ENCODE results near the gene HMGCS1. TPM values are rescaled to one million over a fixed set of nuclear protein-coding genes. Genes with fewer than 3 reads are reported as not detected.

Gene HMGCS1
- total and polyA plus RNA-seq, 2 of the 8 experiments (the other 6 are each of a cell fraction or from before 2014, with no cell fraction given): 63.6 to 236 TPM

DNA sequence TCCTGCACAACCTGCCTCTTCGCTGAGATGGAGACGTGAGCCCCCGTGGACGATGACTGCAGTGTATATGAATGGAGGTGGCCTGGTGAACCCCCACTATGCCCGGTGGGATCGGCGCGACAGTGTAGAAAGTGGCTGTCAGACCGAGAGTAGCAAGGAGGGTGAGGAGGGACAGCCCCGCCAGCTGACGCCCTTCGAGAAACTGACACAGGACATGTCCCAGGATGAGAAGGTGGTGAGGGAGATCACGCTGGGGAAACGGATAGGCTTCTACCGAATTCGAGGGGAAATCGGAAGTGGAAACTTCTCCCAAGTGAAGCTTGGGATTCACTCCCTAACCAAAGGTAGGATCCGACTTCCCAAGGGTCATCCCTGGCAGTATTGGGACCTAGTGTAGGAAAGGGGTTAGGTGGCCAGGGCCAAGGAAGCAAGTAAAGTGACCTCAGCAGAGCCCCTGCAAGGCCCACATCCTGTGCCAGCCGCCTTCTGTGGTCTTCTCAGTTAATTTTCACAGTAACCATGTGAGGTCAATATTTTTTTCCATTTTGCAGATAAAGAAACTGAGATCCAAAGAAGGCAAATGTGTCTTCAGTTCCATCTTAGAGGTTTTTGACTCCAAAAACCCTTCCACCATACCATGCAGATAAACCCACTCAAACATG lies 67.4 kb downstream of the HMGCS1 start:
- Histone ChIP-seq H2AK5ac (ENCODE audit: low read depth, low read length) (no peak overlapping the region), H3K36me3 (ENCODE audit: control insufficient read depth in 2 of 4, insufficient read depth in 4 of 4, low read length in 3 of 4) (no peaks in the 10 kb centered on the region), H3K9me3 (ENCODE audit: insufficient read depth in 2 of 2, low read depth in 1 of 2, low read length in 1 of 2) (no peaks in the 10 kb centered on the region), H4K91ac (replicated peaks; ENCODE audit: insufficient read length, low read length) (no peak overlapping the region), H3K18ac (ENCODE audit: extremely low read depth, low read length) (no peak overlapping the region), H3K9ac (replicated peaks in 1 of 4; ENCODE audit: extremely low read depth in 1 of 4, low read depth in 3 of 4, low read length in 3 of 4) (no peak overlapping the region), H3K56ac (replicated peaks; ENCODE audit: insufficient read length, low read depth, low read length) (no peak overlapping the region), H2BK20ac (ENCODE audit: low read length) (no peak overlapping the region), H3K79me1 (ENCODE audit: low read depth, low read length) (no peaks in the 10 kb centered on the region), H3K14ac (ENCODE audit: insufficient read length) (no peak overlapping the region), H3K4ac (replicated peaks; ENCODE audit: insufficient read length, low read depth, low read length) (no peak overlapping the region), H3K4me2 (ENCODE audit: insufficient read depth in 1 of 2, low read depth in 2 of 2, low read length in 2 of 2) (no peak overlapping the region), H3K23me2 (ENCODE audit: low read depth, low read length) (no peaks in the 10 kb centered on the region), H3K27me3 (replicated peaks in 1 of 4; ENCODE audit: control insufficient read depth in 3 of 4, extremely low read depth in 1 of 4, insufficient read depth in 3 of 4, low read length in 3 of 4) (no peaks in the 10 kb centered on the region), H3K79me2 (ENCODE audit: control insufficient read depth in 1 of 2, insufficient read depth in 2 of 2, low read length in 2 of 2) (no peaks in the 10 kb centered on the region), H2BK120ac (replicated peaks; ENCODE audit: low read depth, low read length) (no peak overlapping the region), H4K8ac (ENCODE audit: extremely low read depth, insufficient read depth, low read length) (no peak overlapping the region), H3K4me1 (replicated peaks in 1 of 4; ENCODE audit: control insufficient read depth in 3 of 4, insufficient read depth in 4 of 4, low read length in 3 of 4) (no peaks in the 10 kb centered on the region), H3K23ac (ENCODE audit: insufficient read length) (no peak overlapping the region), H2BK15ac (ENCODE audit: low read length) (no peak overlapping the region), H4K5ac (ENCODE audit: insufficient read length, low read depth, low read length) (no peak overlapping the region), H3K27ac (ENCODE audit: low read depth, low read length) (no peak overlapping the region), H2BK5ac (ENCODE audit: low read depth, low read length) (no peak overlapping the region), H2AFZ (ENCODE audit: low read length) (peak overlapping the region; percentile 65; the same call in 1 of the 2 replicates), H2BK12ac (ENCODE audit: low read depth, low read length) (no peak overlapping the region), H4K20me1 (replicated peaks in 1 of 2; ENCODE audit: control insufficient read depth in 1 of 2, insufficient read depth in 2 of 2, low read length in 2 of 2) (no peaks in the 10 kb centered on the region), H3K4me3 (ENCODE audit: extremely low read depth in 1 of 4, insufficient read depth in 2 of 4, low read depth in 3 of 4, low read length in 4 of 4) (no peak overlapping the region)
- no peak for DNase-seq (ENCODE audit: low read depth in 1 of 2, low spot score in 2 of 2)
- CTCF ChIA-PET (ENCODE audit: partially characterized antibody): interaction anchor here (0.6 to 2.2 kb wide), 4 partner anchors 10 to 144 kb away, joined by 3 to 6 read pairs (median 3); no protein-coding TSS in a partner anchor
- 93% methylated on average over 19 of the region's 19 CpGs; no CpG with 5 or more reads in 1 of the 2 experiments for WGBS, 2 experiments (ENCODE audit: extremely low coverage in 1 of 2, insufficient coverage in 1 of 2, insufficient read length in 1 of 2, insufficient replicate concordance in 2 of 2, low coverage in 1 of 2, low lambda C conversion rate in 2 of 2, missing lambda C conversion rate in 1 of 2)
- no peak for FAIRE-seq
- POLR2A ChIA-PET (ENCODE audit: partially characterized antibody): no interaction called here
- TF ChIP-seq, protein P1, sequence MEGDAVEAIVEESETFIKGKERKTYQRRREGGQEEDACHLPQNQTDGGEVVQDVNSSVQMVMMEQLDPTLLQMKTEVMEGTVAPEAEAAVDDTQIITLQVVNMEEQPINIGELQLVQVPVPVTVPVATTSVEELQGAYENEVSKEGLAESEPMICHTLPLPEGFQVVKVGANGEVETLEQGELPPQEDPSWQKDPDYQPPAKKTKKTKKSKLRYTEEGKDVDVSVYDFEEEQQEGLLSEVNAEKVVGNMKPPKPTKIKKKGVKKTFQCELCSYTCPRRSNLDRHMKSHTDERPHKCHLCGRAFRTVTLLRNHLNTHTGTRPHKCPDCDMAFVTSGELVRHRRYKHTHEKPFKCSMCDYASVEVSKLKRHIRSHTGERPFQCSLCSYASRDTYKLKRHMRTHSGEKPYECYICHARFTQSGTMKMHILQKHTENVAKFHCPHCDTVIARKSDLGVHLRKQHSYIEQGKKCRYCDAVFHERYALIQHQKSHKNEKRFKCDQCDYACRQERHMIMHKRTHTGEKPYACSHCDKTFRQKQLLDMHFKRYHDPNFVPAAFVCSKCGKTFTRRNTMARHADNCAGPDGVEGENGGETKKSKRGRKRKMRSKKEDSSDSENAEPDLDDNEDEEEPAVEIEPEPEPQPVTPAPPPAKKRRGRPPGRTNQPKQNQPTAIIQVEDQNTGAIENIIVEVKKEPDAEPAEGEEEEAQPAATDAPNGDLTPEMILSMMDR (IDR thresholded peaks at IDR 0.05; ENCODE audit: control extremely low read depth in 1 of 3, insufficient read depth in 1 of 3, low read depth in 1 of 3, low read length in 3 of 3): no peak
- TF ChIP-seq, protein P2, sequence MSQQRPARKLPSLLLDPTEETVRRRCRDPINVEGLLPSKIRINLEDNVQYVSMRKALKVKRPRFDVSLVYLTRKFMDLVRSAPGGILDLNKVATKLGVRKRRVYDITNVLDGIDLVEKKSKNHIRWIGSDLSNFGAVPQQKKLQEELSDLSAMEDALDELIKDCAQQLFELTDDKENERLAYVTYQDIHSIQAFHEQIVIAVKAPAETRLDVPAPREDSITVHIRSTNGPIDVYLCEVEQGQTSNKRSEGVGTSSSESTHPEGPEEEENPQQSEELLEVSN (IDR thresholded peaks at IDR 0.05): no peak
- TF ChIP-seq FOSL1 (IDR thresholded peaks at IDR 0.05; ENCODE audit: insufficient read depth, low read depth, low read length) (no peak), TCF12 (IDR thresholded peaks at IDR 0.05; ENCODE audit: low read depth, low read length) (no peak), CEBPB (IDR thresholded peaks at IDR 0.05; ENCODE audit: low read depth, low read length) (no peak), JUND (IDR thresholded peaks at IDR 0.05; ENCODE audit: low read length) (no peak), KDM1A (IDR thresholded peaks at IDR 0.05; ENCODE audit: borderline replicate concordance, low read length) (no peak), KDM4A (IDR thresholded peaks at IDR 0.05; ENCODE audit: low read depth, low read length, severe bottlenecking) (no peak), ZNF274 (IDR thresholded peaks at IDR 0.05; ENCODE audit: borderline replicate concordance, extremely low read depth, low read length) (no peak), BACH1 (IDR thresholded peaks at IDR 0.05; ENCODE audit: low read length) (no peak)

Data from H1 (cell line).